ENCODE data around the gene PIANP.

- TF ChIP-seq MXI1 (IDR thresholded peaks at IDR 0.05; ENCODE audit: borderline replicate concordance, low read depth, low read length): no peak
- TF ChIP-seq, protein P1, sequence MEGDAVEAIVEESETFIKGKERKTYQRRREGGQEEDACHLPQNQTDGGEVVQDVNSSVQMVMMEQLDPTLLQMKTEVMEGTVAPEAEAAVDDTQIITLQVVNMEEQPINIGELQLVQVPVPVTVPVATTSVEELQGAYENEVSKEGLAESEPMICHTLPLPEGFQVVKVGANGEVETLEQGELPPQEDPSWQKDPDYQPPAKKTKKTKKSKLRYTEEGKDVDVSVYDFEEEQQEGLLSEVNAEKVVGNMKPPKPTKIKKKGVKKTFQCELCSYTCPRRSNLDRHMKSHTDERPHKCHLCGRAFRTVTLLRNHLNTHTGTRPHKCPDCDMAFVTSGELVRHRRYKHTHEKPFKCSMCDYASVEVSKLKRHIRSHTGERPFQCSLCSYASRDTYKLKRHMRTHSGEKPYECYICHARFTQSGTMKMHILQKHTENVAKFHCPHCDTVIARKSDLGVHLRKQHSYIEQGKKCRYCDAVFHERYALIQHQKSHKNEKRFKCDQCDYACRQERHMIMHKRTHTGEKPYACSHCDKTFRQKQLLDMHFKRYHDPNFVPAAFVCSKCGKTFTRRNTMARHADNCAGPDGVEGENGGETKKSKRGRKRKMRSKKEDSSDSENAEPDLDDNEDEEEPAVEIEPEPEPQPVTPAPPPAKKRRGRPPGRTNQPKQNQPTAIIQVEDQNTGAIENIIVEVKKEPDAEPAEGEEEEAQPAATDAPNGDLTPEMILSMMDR (conservative IDR thresholded peaks at IDR 0.05; ENCODE audit: low read depth, low read length): no peak
- no peak for TF ChIP-seq CEBPB (IDR thresholded peaks at IDR 0.05; ENCODE audit: low read depth, low read length)
- TF ChIP-seq POLR2A (IDR thresholded peaks at IDR 0.05; ENCODE audit: low read depth, low read length): no peak
- TF ChIP-seq RAD21 (IDR thresholded peaks at IDR 0.05; ENCODE audit: low read length): no peak
- no peak for TF ChIP-seq SMC3 (IDR thresholded peaks at IDR 0.05; ENCODE audit: low read depth, low read length)
- no peak for TF ChIP-seq RFX5 (IDR thresholded peaks at IDR 0.05; ENCODE audit: low read depth, low read length)
- no peak for TF ChIP-seq MAZ (IDR thresholded peaks at IDR 0.05; ENCODE audit: borderline replicate concordance, low read depth, low read length)
Observed at GRCh38 chr12:6676962-6677361, 23.7 kb downstream of the PIANP start.

Measured in IMR-90 (cell line).